ENCODE results near the gene EED.
A peak's percentile ranks its signal among the peaks of the same experiment; 100 is the strongest.

The EED gene

DNA sequence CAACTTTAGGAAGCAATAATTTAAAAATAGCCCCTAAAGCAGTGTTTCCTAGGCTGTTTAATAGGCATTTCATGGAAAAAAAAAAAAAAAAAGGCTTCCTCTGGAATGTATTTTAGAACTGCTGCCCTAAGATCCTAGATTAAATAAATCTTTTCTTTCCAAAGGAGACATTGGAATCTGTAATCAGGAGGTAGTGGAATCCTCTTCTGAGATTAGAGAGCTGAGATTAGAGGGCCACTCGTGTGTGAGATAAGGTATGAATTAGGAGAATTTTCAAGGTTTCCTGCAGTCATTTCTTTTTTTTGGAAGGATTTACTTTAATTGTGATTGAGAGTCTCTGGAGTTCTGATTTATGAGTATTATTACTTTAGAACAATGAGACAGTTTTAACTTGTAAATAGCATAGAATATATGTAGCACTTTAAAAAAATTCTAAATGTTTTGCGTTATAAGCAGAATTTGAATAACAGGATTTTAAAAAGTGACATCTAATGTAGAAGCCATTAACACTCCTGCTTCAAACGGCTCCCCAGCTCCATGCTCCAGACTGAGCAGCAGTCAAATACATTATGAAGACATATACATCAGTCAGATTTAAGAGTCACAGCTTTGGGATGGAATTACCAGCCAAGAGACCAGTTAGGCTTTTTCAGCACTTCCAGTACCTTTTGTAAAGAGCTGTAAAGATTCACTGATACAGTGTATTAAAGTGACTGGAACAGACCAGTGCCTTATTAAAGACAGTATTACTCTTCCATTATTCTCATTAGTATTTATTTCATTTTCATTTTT, 5.0 kb downstream of the EED start:
- H3K9ac ChIP-seq (ENCODE audit: low read length in 2 of 2), result no peak overlapping the region
- H3K36me3 ChIP-seq (ENCODE audit: control insufficient read depth in 2 of 2, insufficient read depth in 2 of 2, low read length in 2 of 2), result no peaks in the 10 kb centered on the region
- no peak overlapping the region for H3K27ac ChIP-seq (ENCODE audit: low read length)
- peak overlapping the region; percentile 9 to 63 for H3K4me3 ChIP-seq (ENCODE audit: low read length in 2 of 2)
- no peaks in the 10 kb centered on the region for H3K4me1 ChIP-seq (ENCODE audit: control insufficient read depth, insufficient read depth, low read length)
- H3K9me3 ChIP-seq (ENCODE audit: control insufficient read depth in 2 of 2, low read length in 2 of 2), result no peaks in the 10 kb centered on the region
- H3K27me3 ChIP-seq (ENCODE audit: control insufficient read depth in 1 of 2, insufficient read depth in 2 of 2, low read length in 2 of 2), result no peaks in the 10 kb centered on the region

DNA sequence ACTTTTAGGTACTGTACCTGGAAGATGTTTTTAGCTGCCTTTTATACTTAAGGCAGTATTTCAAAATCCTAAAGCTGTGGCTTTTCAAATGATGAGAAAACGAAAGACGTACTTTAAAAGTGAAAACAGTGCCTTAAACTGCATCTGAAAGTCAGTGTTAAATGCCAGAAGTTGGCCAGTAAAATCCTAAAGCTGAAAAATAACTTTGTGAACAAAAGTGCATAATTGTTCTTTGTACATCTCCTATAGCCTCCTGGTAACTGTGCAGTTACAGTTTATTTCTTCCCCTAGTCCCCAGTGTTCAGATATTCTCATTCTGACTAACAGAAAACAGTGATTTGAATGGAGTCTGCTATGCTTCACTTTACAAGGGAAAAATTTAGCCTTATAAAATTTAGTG, 6.8 kb downstream of the EED start:
- no peaks in the 10 kb centered on the region for H3K9me3 ChIP-seq (ENCODE audit: control insufficient read depth in 2 of 2, low read length in 2 of 2)
- H3K9ac ChIP-seq (ENCODE audit: low read length in 2 of 2), result peak overlapping the region in 1 of 2 donors; percentile 59
- peak overlapping the region; percentile 3 to 49 for H3K4me3 ChIP-seq (ENCODE audit: low read length in 2 of 2)
- no peaks in the 10 kb centered on the region for H3K36me3 ChIP-seq (ENCODE audit: control insufficient read depth in 2 of 2, insufficient read depth in 2 of 2, low read length in 2 of 2)
- H3K27ac ChIP-seq (ENCODE audit: low read length), result no peak overlapping the region
- H3K27me3 ChIP-seq (ENCODE audit: control insufficient read depth in 1 of 2, insufficient read depth in 2 of 2, low read length in 2 of 2), result no peaks in the 10 kb centered on the region
- no peaks in the 10 kb centered on the region for H3K4me1 ChIP-seq (ENCODE audit: control insufficient read depth, insufficient read depth, low read length)

DNA sequence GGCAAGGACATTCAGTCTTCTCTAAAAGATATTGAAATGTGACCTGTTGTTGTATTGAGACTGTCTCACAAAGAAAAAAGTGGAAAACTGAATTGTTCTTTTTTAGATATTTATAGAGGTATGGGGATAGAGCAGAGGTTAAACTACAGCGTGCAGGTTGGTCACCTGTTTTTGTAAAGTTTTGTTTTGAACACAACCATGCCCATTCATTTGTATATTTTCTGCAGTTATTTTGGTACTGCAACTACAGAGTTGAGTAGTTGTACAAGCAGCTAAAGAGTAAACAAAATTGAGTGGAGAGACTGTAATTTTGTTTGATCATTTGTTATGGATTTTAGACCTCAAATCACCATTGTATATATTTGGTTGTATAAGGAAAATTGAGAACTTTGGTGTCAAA, 11.3 kb downstream of the EED start:
- no peak overlapping the region for H3K27ac ChIP-seq (ENCODE audit: low read length)
- H3K9ac ChIP-seq (ENCODE audit: low read length in 2 of 2), result no peak overlapping the region
- no peak overlapping the region for H3K4me3 ChIP-seq (ENCODE audit: low read length in 2 of 2)
- H3K27me3 ChIP-seq (ENCODE audit: control insufficient read depth in 1 of 2, insufficient read depth in 2 of 2, low read length in 2 of 2), result no peaks in the 10 kb centered on the region
- peaks cover 4 to 5% of the 10 kb centered on the region in 2 donors for H3K36me3 ChIP-seq (ENCODE audit: control insufficient read depth in 2 of 2, insufficient read depth in 2 of 2, low read length in 2 of 2)
- H3K4me1 ChIP-seq (ENCODE audit: control insufficient read depth, insufficient read depth, low read length), result no peaks in the 10 kb centered on the region
- H3K9me3 ChIP-seq (ENCODE audit: control insufficient read depth in 2 of 2, low read length in 2 of 2), result no peaks in the 10 kb centered on the region

DNA sequence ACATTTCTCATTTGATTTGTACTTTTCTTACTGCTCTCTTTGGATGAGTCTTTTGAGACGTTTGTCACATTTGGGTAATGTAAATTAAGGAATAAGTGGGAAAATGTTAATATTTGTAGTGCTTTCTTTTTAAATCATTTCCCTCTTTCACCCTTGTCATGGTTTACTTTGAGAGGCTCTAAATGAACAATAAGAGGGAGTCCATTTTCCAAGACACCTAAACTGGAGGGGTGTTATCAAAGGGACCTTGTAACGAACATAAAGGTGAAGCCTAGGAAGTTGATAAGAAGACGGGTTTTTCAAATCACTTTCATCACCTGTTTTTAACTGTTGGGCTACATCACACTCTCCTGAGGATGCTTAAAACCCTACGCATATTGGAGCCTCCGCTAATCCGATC, 12.1 kb downstream of the EED start:
- peak overlapping the region; percentile 3 for H3K27ac ChIP-seq (ENCODE audit: low read length)
- H3K9ac ChIP-seq (ENCODE audit: low read length in 2 of 2), result no peak overlapping the region
- no peak overlapping the region for H3K4me3 ChIP-seq (ENCODE audit: low read length in 2 of 2)
- no peaks in the 10 kb centered on the region for H3K4me1 ChIP-seq (ENCODE audit: control insufficient read depth, insufficient read depth, low read length)
- H3K9me3 ChIP-seq (ENCODE audit: control insufficient read depth in 2 of 2, low read length in 2 of 2), result no peaks in the 10 kb centered on the region
- no peaks in the 10 kb centered on the region for H3K27me3 ChIP-seq (ENCODE audit: control insufficient read depth in 1 of 2, insufficient read depth in 2 of 2, low read length in 2 of 2)
- H3K36me3 ChIP-seq (ENCODE audit: control insufficient read depth in 2 of 2, insufficient read depth in 2 of 2, low read length in 2 of 2), result peaks cover 6 to 7% of the 10 kb centered on the region in 2 donors

DNA sequence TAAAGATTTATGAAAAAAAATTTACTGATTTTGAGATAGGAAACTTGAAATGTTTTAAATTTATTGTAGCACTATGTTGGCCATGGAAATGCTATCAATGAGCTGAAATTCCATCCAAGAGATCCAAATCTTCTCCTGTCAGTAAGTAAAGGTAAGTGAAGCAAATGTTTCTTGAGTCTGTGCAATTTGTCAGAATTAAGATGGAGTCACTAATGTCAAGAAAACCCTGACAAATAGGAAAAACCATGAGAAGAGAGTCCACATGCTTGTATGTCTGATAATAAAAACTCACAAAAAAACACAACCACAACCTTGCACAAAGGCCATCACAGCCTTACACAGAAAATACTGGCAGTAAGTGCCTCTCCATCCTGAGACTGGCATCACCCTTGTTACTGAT, 12.9 kb downstream of the EED start:
- Histone ChIP-seq H3K27me3 (ENCODE audit: control insufficient read depth in 1 of 2, insufficient read depth in 2 of 2, low read length in 2 of 2) (no peaks in the 10 kb centered on the region), H3K4me3 (ENCODE audit: low read length in 2 of 2) (no peak overlapping the region), H3K9ac (ENCODE audit: low read length in 2 of 2) (no peak overlapping the region), H3K27ac (ENCODE audit: low read length) (peak overlapping the region; percentile 3), H3K4me1 (ENCODE audit: control insufficient read depth, insufficient read depth, low read length) (no peaks in the 10 kb centered on the region), H3K9me3 (ENCODE audit: control insufficient read depth in 2 of 2, low read length in 2 of 2) (no peaks in the 10 kb centered on the region), H3K36me3 (ENCODE audit: control insufficient read depth in 2 of 2, insufficient read depth in 2 of 2, low read length in 2 of 2) (peaks cover 7% of the 10 kb centered on the region in 2 donors)

DNA sequence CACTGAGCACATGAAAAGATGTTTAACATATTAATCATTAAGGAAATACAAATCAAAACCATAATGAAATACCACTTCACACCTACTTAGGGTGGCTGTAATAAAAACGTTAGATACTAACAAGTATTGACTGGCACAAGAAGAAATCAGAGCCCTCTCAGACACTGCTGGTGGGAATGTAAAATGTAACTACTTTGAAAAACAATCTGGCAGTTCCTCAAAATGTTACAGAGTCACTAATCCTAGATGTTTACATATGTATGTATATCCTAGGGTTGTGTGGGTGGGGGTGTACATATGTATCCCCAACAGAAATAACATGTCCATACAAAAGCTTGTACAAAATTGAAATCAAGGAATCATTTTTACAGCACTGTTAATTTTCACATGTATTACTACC, 15.2 kb downstream of the EED start:
- H3K36me3 ChIP-seq (ENCODE audit: control insufficient read depth in 2 of 2, insufficient read depth in 2 of 2, low read length in 2 of 2), result peaks cover 7 to 12% of the 10 kb centered on the region in 2 donors
- H3K4me1 ChIP-seq (ENCODE audit: control insufficient read depth, insufficient read depth, low read length), result no peaks in the 10 kb centered on the region
- no peaks in the 10 kb centered on the region for H3K9me3 ChIP-seq (ENCODE audit: control insufficient read depth in 2 of 2, low read length in 2 of 2)
- H3K27me3 ChIP-seq (ENCODE audit: control insufficient read depth in 1 of 2, insufficient read depth in 2 of 2, low read length in 2 of 2), result no peaks in the 10 kb centered on the region
- no peak overlapping the region for H3K9ac ChIP-seq (ENCODE audit: low read length in 2 of 2)
- no peak overlapping the region for H3K4me3 ChIP-seq (ENCODE audit: low read length in 2 of 2)
- peak overlapping the region; percentile 42 for H3K27ac ChIP-seq (ENCODE audit: low read length)

DNA sequence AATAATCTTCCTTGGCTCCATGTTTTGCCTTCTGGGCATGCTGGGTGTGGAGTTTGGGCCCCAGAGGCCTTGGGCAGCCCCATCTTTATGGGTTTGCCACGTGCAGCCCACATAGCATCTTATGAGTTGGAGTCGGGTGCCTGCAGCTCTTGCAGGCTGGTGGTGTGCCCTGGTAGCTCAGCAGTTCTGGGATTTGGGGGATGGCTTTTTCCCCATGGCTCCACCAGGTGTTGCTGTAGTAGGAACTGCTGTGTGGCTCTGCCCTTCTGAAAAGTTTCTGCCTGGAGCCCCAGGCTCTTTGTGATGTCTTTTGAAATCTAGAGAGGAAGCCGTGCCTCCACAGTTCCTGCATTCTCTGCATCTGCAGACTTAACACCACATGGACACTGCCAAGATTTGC, 16.8 kb downstream of the EED start:
- Histone ChIP-seq H3K27me3 (ENCODE audit: control insufficient read depth in 1 of 2, insufficient read depth in 2 of 2, low read length in 2 of 2) (no peaks in the 10 kb centered on the region), H3K4me1 (ENCODE audit: control insufficient read depth, insufficient read depth, low read length) (no peaks in the 10 kb centered on the region), H3K9me3 (ENCODE audit: control insufficient read depth in 2 of 2, low read length in 2 of 2) (no peaks in the 10 kb centered on the region), H3K4me3 (ENCODE audit: low read length in 2 of 2) (no peak overlapping the region), H3K9ac (ENCODE audit: low read length in 2 of 2) (no peak overlapping the region), H3K36me3 (ENCODE audit: control insufficient read depth in 2 of 2, insufficient read depth in 2 of 2, low read length in 2 of 2) (peaks cover 7 to 12% of the 10 kb centered on the region in 2 donors), H3K27ac (ENCODE audit: low read length) (no peak overlapping the region)

DNA sequence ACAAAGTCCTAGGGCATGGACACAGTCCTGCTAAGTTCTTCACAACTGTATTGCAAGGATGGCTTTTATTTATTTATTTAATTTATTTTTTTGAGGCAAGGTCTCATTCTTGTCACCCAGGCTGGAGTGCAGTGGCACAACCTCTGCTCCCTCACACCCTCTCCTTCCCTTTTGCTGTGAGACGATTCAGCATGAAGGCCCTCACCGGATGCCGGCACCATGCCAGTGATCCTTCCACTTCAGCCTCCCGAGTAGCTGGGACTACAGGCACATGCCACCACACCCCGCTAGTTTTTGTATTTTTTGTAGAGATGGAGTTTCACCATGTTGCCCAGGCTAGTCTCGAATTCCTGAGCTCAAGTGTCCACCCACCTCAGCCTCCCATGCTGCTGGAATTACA, 17.8 kb downstream of the EED start:
- no peaks in the 10 kb centered on the region for H3K27me3 ChIP-seq (ENCODE audit: control insufficient read depth in 1 of 2, insufficient read depth in 2 of 2, low read length in 2 of 2)
- no peak overlapping the region for H3K9ac ChIP-seq (ENCODE audit: low read length in 2 of 2)
- no peaks in the 10 kb centered on the region for H3K4me1 ChIP-seq (ENCODE audit: control insufficient read depth, insufficient read depth, low read length)
- H3K36me3 ChIP-seq (ENCODE audit: control insufficient read depth in 2 of 2, insufficient read depth in 2 of 2, low read length in 2 of 2), result peaks cover 5 to 6% of the 10 kb centered on the region in 2 donors
- no peak overlapping the region for H3K27ac ChIP-seq (ENCODE audit: low read length)
- no peaks in the 10 kb centered on the region for H3K9me3 ChIP-seq (ENCODE audit: control insufficient read depth in 2 of 2, low read length in 2 of 2)
- no peak overlapping the region for H3K4me3 ChIP-seq (ENCODE audit: low read length in 2 of 2)

DNA sequence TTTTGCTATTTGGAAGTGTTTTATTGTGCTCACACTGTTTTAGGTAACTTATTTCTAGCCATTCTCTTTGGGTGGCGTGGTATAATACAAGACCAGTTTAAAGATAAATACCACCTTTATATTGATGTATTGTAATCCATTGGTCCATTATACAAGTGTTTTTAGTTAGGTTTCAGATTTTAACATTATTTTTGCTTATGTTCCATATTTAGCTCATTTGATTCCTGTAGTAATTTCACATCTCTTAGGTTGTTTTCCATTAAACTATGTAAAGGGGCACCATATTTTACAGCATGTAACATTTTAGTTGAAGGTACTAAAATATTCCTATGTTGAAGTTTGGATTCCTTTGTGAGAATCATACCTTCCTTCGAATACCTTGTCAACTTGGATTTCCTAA, 20.1 kb downstream of the EED start:
- no peaks in the 10 kb centered on the region for H3K27me3 ChIP-seq (ENCODE audit: control insufficient read depth in 1 of 2, insufficient read depth in 2 of 2, low read length in 2 of 2)
- H3K4me3 ChIP-seq (ENCODE audit: low read length in 2 of 2), result no peak overlapping the region
- H3K4me1 ChIP-seq (ENCODE audit: control insufficient read depth, insufficient read depth, low read length), result no peaks in the 10 kb centered on the region
- H3K9me3 ChIP-seq (ENCODE audit: control insufficient read depth in 2 of 2, low read length in 2 of 2), result no peaks in the 10 kb centered on the region
- H3K27ac ChIP-seq (ENCODE audit: low read length), result no peak overlapping the region
- peaks cover 5 to 6% of the 10 kb centered on the region in 2 donors for H3K36me3 ChIP-seq (ENCODE audit: control insufficient read depth in 2 of 2, insufficient read depth in 2 of 2, low read length in 2 of 2)
- no peak overlapping the region for H3K9ac ChIP-seq (ENCODE audit: low read length in 2 of 2)

DNA sequence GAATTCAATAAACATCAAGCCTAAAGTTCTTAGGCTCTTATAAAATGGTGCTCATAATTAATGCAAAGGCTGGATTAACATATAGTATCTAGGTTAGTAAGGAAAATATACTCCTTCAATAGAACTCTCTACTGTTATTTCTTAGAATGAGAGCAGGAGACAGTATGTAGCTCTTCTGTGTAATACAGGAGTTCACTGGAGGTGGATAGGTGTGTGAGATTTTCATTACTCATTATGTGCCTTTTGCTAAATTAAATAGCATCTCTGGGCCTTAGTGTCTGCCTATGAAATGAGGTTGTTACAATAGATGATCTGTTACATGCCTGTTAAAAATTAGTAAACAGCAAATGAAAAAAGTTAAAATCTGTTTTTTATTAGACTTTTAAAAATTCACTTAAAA, 20.6 kb downstream of the EED start:
- H3K27ac ChIP-seq (ENCODE audit: low read length), result no peak overlapping the region
- no peaks in the 10 kb centered on the region for H3K27me3 ChIP-seq (ENCODE audit: control insufficient read depth in 1 of 2, insufficient read depth in 2 of 2, low read length in 2 of 2)
- H3K9ac ChIP-seq (ENCODE audit: low read length in 2 of 2), result no peak overlapping the region
- peaks cover 3 to 6% of the 10 kb centered on the region in 2 donors for H3K36me3 ChIP-seq (ENCODE audit: control insufficient read depth in 2 of 2, insufficient read depth in 2 of 2, low read length in 2 of 2)
- no peak overlapping the region for H3K4me3 ChIP-seq (ENCODE audit: low read length in 2 of 2)
- no peaks in the 10 kb centered on the region for H3K9me3 ChIP-seq (ENCODE audit: control insufficient read depth in 2 of 2, low read length in 2 of 2)
- no peaks in the 10 kb centered on the region for H3K4me1 ChIP-seq (ENCODE audit: control insufficient read depth, insufficient read depth, low read length)

DNA sequence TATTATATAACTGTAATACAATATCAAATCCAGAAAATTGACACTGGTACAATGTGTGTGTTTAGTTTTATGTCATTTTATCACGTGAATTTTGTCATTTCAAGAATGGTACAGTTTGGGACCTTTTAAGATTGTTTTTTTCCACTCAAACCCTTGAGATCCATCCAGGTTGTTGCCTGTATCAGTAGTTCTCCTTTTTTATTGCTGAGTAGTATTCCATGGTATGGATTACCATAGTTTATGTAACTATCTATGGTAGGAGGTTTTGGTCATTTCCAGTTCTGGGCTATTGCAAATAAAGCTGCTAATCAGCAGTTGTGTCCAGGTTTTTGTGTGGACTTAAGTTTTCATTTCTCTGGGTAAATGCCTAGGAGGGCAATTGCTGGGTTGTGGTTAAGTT, 25.1 kb downstream of the EED start:
- Histone ChIP-seq H3K36me3 (ENCODE audit: control insufficient read depth in 2 of 2, insufficient read depth in 2 of 2, low read length in 2 of 2) (no peaks in the 10 kb centered on the region), H3K27me3 (ENCODE audit: control insufficient read depth in 1 of 2, insufficient read depth in 2 of 2, low read length in 2 of 2) (no peaks in the 10 kb centered on the region), H3K9ac (ENCODE audit: low read length in 2 of 2) (no peak overlapping the region), H3K27ac (ENCODE audit: low read length) (no peak overlapping the region), H3K4me1 (ENCODE audit: control insufficient read depth, insufficient read depth, low read length) (no peaks in the 10 kb centered on the region), H3K4me3 (ENCODE audit: low read length in 2 of 2) (no peak overlapping the region), H3K9me3 (ENCODE audit: control insufficient read depth in 2 of 2, low read length in 2 of 2) (no peaks in the 10 kb centered on the region)
